Measurements from ENCODE around the gene GON4L.

DNA sequence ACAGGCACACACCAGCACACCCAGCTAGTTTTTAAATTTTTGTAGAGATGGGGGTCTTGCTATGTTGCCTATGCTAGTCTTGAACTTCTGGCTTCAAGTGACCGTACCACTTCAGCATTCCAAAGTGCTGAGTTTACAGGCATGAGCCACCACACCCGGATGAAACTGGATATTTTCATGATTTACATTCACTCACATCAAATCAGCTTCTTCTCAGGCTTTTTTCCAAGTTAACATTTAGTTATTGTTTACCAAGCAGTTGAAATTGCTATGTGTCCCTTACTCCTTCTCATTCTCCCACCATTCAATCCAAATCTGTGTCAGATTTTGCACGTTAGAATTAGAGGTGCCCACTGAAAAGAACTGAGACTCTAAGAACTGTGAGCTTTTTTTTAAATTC lies 35.8 kb upstream of the GON4L start:
- no peak for TF ChIP-seq POLR2A (IDR thresholded peaks at IDR 0.05)
- TF ChIP-seq, protein P1, sequence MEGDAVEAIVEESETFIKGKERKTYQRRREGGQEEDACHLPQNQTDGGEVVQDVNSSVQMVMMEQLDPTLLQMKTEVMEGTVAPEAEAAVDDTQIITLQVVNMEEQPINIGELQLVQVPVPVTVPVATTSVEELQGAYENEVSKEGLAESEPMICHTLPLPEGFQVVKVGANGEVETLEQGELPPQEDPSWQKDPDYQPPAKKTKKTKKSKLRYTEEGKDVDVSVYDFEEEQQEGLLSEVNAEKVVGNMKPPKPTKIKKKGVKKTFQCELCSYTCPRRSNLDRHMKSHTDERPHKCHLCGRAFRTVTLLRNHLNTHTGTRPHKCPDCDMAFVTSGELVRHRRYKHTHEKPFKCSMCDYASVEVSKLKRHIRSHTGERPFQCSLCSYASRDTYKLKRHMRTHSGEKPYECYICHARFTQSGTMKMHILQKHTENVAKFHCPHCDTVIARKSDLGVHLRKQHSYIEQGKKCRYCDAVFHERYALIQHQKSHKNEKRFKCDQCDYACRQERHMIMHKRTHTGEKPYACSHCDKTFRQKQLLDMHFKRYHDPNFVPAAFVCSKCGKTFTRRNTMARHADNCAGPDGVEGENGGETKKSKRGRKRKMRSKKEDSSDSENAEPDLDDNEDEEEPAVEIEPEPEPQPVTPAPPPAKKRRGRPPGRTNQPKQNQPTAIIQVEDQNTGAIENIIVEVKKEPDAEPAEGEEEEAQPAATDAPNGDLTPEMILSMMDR (IDR thresholded peaks at IDR 0.05): no peak
